Smooth muscle cell (in vitro differentiated cells): Measurements from ENCODE around the gene OSBPL9. TPM values are rescaled to one million over a fixed set of nuclear protein-coding genes. Genes with fewer than 3 reads are reported as not detected.

Source experiments
- DNase-seq: peaks from one replicate; lab custom pipeline; 2025; ENCODE audit not compliant: unreplicated experiment; lab: John Stamatoyannopoulos, UW
- H2AFZ ChIP-seq: fragments of 200-600 bp; sonication (generic); 2 replicates; pipeline ENCODE4 v1.6.0; 2016; ENCODE audit warnings: antibody characterized with exemption, low read depth, mild to moderate bottlenecking
- H3F3A ChIP-seq: fragments of 200-600 bp; sonication (generic); 2 replicates; pipeline ENCODE4 v1.6.0; 2017; ENCODE audit warnings: antibody characterized with exemption, low read depth
- H3K27ac ChIP-seq: fragments of 200-600 bp; sonication (generic); 2 replicates; pipeline ENCODE4 v1.5.1; 2016; ENCODE audit warnings: low read depth, mild to moderate bottlenecking
- H3K27me3 ChIP-seq: fragments of 200-600 bp; sonication (generic); 2 replicates; pipeline ENCODE4 v1.6.1; 2016; ENCODE audit warnings: low read depth, mild to moderate bottlenecking
- H3K36me3 ChIP-seq: fragments of 200-600 bp; sonication (generic); 2 replicates; pipeline ENCODE4 v1.5.1; 2016; ENCODE audit warnings: low read depth
- H3K4me1 ChIP-seq: fragments of 200-600 bp; sonication (generic); 2 replicates; pipeline ENCODE4 v1.5.1; 2016; ENCODE audit warnings: low read depth
- H3K4me2 ChIP-seq: fragments of 200-600 bp; sonication (generic); 2 replicates; pipeline ENCODE4 v1.6.0; 2016; ENCODE audit warnings: mild to moderate bottlenecking
- H3K4me3 ChIP-seq: fragments of 200-600 bp; sonication (generic); 2 replicates; pipeline ENCODE4 v1.5.1; 2016; ENCODE audit warnings: mild to moderate bottlenecking
- H3K79me2 ChIP-seq: fragments of 200-600 bp; sonication (generic); 2 replicates; pipeline ENCODE4 v1.6.0; 2016; ENCODE audit warnings: low read depth, mild to moderate bottlenecking
- H3K9ac ChIP-seq: fragments of 200-600 bp; sonication (generic); 2 replicates; pipeline ENCODE4 v1.6.0; 2016; ENCODE audit warnings: low read depth
- H3K9me3 ChIP-seq: fragments of 200-600 bp; sonication (generic); replicated peaks from 2 replicates; pipeline ENCODE4 v1.5.1; 2016; ENCODE audit warnings: low read depth
- H4K20me1 ChIP-seq: fragments of 200-600 bp; sonication (generic); 2 replicates; pipeline ENCODE4 v1.6.0; 2016; ENCODE audit warnings: low read depth
- CTCF ChIP-seq: fragments of 200-600 bp; sonication (generic); IDR thresholded peaks from 2 replicates; pipeline ENCODE4 v1.5.1; 2017; ENCODE audit warnings: borderline replicate concordance, mild to moderate bottlenecking, antibody characterized with exemption; ENCODE audit not compliant: insufficient read depth, poor library complexity, severe bottlenecking
- WGBS: methylation state at CpG from one replicate; pipeline ENCODE4 v1.1.7; 2016; ENCODE audit warnings: low lambda C conversion rate; 5-methylcytosine and 5-hydroxymethylcytosine counted together
- polyA plus RNA-seq: library from polyadenylated mRNA; unstranded; fragments of >200 nt; fragmentation: Nextera tagmentation; extraction: Ambion mirVana; gene quantifications from 2 replicates; pipeline ENCODE4 v1.2.1, GENCODE V29; 2016
- total RNA-seq: library from RNA; depleted of rRNA; stranded (reverse); fragments of >200 nt; gene quantifications from 2 replicates; pipeline ENCODE4 v1.2.3, GENCODE V29; 2014

OSBPL9 gene
- total and polyA plus RNA-seq, 2 experiments from 2014 or later = 66.7 to 112 TPM

- peaks cover 7% of the 10 kb centered on the region for H3K79me2 ChIP-seq
- no peak overlapping the region for H3K4me3 ChIP-seq
- no peak for TF ChIP-seq CTCF
- no peaks in the 10 kb centered on the region for H3K36me3 ChIP-seq
- WGBS = 100% methylated on average over 1 of the region's 1 CpG
- no peak overlapping the region for H3K27ac ChIP-seq
- H2AFZ ChIP-seq = no peak overlapping the region
- no peaks in the 10 kb centered on the region for H3K9me3 ChIP-seq
- DNase-seq = no peak
- no peaks in the 10 kb centered on the region for H3F3A ChIP-seq
- no peaks in the 10 kb centered on the region for H3K27me3 ChIP-seq
- H4K20me1 ChIP-seq = peaks cover 24% of the 10 kb centered on the region
- no peak overlapping the region for H3K4me2 ChIP-seq
- no peak overlapping the region for H3K9ac ChIP-seq
- no peaks in the 10 kb centered on the region for H3K4me1 ChIP-seq
These were observed 95.7 kb downstream of the OSBPL9 start for GRCh38 chr1:51712590-51712989.

GRCh38 chr1:51714374-51715019 is 97.6 kb downstream of the OSBPL9 start:
- no peaks in the 10 kb centered on the region for H3K4me1 ChIP-seq
- no peaks in the 10 kb centered on the region for H3F3A ChIP-seq
- H3K9ac ChIP-seq = no peak overlapping the region
- WGBS = 97% methylated on average over 8 of the region's 8 CpGs
- H3K79me2 ChIP-seq = no peaks in the 10 kb centered on the region
- H3K27me3 ChIP-seq = no peaks in the 10 kb centered on the region
- no peak for DNase-seq
- H3K4me3 ChIP-seq = no peak overlapping the region
- no peak overlapping the region for H3K27ac ChIP-seq
- H4K20me1 ChIP-seq = peaks cover 12% of the 10 kb centered on the region
- no peak overlapping the region for H3K4me2 ChIP-seq
- no peak for TF ChIP-seq CTCF
- H2AFZ ChIP-seq = no peak overlapping the region
- no peaks in the 10 kb centered on the region for H3K9me3 ChIP-seq
- no peaks in the 10 kb centered on the region for H3K36me3 ChIP-seq

- Histone ChIP-seq H3K4me2 (no peak overlapping the region), H3K36me3 (no peaks in the 10 kb centered on the region), H3K9ac (no peak overlapping the region), H4K20me1 (peaks cover 6% of the 10 kb centered on the region), H3K4me1 (no peaks in the 10 kb centered on the region), H3K9me3 (no peaks in the 10 kb centered on the region), H3K27ac (no peak overlapping the region), H3F3A (no peaks in the 10 kb centered on the region), H3K27me3 (no peaks in the 10 kb centered on the region), H2AFZ (no peak overlapping the region), H3K4me3 (no peak overlapping the region), H3K79me2 (no peaks in the 10 kb centered on the region)
- no peak for TF ChIP-seq CTCF
- DNase-seq = no peak
- WGBS = 87% methylated on average over 4 of the region's 4 CpGs
These were observed 98.5 kb downstream of the OSBPL9 start for GRCh38 chr1:51715369-51715768.

GRCh38 chr1:51716746-51717145 is 99.9 kb downstream of the OSBPL9 start:
- Histone ChIP-seq H4K20me1 (peaks cover 2% of the 10 kb centered on the region), H2AFZ (no peak overlapping the region)

More at GRCh38 chr1:51716746-51717145, 99.9 kb downstream of the OSBPL9 start:
- H3K36me3 ChIP-seq = no peaks in the 10 kb centered on the region
- WGBS = 98% methylated on average over 3 of the region's 3 CpGs
- no peak for DNase-seq
- H3K4me2 ChIP-seq = no peak overlapping the region
- no peaks in the 10 kb centered on the region for H3K9me3 ChIP-seq
- H3K9ac ChIP-seq = no peak overlapping the region
- peaks cover 5% of the 10 kb centered on the region for H3K79me2 ChIP-seq
- H3K4me1 ChIP-seq = no peaks in the 10 kb centered on the region
- H3K4me3 ChIP-seq = no peak overlapping the region
- H3K27ac ChIP-seq = no peak overlapping the region
- no peaks in the 10 kb centered on the region for H3F3A ChIP-seq
- H3K27me3 ChIP-seq = no peaks in the 10 kb centered on the region
- TF ChIP-seq CTCF = no peak
